ENCODE measurements around the gene NRAP. TPM values are rescaled to one million over a fixed set of nuclear protein-coding genes. Genes with fewer than 3 reads are reported as not detected.

Gene NRAP
- total RNA-seq, 4 donors from 2014 or later = 811 to 2,339 (median 1,413) TPM

DNA sequence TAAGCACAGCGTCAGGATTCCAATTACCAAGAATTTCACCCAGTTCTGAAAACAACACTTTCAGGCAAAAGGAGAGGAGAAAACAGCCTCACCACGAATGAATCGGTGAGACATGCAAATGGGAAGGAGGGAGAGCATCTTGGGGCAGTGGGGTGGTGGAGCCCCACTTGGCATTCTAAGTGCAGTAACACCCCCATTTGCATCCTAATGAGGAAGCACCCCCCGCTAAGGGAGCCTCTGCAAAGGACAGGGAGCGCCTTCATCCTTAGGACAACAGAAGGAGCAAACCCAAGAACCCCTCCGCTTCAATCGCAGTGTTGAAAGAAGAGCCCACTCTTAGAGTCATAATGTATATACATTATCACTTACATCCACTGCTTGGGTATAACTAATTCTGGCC is 46.8 kb downstream of the NRAP start:
- Histone ChIP-seq H3K27ac (peak overlapping the region; percentile 88 to 96 (median 90)), H3K4me3 (no peak overlapping the region), H3K9me3 (no peaks in the 10 kb centered on the region), H3K27me3 (no peaks in the 10 kb centered on the region), H3K4me1 (peaks cover 76 to 84% of the 10 kb centered on the region in 2 donors), H3K36me3 (peaks cover 0 to 66% of the 10 kb centered on the region in 2 donors)
- in situ Hi-C loops (cut with MboI; ENCODE audit: low sequenced_read_pairs in 4 of 4) (no loop called here), intact Hi-C loops (cut with DNase I; ENCODE audit: low total_unique reads) (no loop called here)
- ATAC-seq (no peak), DNase-seq (no peak)
- TF ChIP-seq, protein P1, sequence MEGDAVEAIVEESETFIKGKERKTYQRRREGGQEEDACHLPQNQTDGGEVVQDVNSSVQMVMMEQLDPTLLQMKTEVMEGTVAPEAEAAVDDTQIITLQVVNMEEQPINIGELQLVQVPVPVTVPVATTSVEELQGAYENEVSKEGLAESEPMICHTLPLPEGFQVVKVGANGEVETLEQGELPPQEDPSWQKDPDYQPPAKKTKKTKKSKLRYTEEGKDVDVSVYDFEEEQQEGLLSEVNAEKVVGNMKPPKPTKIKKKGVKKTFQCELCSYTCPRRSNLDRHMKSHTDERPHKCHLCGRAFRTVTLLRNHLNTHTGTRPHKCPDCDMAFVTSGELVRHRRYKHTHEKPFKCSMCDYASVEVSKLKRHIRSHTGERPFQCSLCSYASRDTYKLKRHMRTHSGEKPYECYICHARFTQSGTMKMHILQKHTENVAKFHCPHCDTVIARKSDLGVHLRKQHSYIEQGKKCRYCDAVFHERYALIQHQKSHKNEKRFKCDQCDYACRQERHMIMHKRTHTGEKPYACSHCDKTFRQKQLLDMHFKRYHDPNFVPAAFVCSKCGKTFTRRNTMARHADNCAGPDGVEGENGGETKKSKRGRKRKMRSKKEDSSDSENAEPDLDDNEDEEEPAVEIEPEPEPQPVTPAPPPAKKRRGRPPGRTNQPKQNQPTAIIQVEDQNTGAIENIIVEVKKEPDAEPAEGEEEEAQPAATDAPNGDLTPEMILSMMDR (IDR thresholded peaks at IDR 0.05 in 4 of 5, conservative IDR thresholded peaks at IDR 0.05 in 1 of 5) = no peak
- TF ChIP-seq POLR2A (IDR thresholded peaks at IDR 0.05) = no peak

DNA sequence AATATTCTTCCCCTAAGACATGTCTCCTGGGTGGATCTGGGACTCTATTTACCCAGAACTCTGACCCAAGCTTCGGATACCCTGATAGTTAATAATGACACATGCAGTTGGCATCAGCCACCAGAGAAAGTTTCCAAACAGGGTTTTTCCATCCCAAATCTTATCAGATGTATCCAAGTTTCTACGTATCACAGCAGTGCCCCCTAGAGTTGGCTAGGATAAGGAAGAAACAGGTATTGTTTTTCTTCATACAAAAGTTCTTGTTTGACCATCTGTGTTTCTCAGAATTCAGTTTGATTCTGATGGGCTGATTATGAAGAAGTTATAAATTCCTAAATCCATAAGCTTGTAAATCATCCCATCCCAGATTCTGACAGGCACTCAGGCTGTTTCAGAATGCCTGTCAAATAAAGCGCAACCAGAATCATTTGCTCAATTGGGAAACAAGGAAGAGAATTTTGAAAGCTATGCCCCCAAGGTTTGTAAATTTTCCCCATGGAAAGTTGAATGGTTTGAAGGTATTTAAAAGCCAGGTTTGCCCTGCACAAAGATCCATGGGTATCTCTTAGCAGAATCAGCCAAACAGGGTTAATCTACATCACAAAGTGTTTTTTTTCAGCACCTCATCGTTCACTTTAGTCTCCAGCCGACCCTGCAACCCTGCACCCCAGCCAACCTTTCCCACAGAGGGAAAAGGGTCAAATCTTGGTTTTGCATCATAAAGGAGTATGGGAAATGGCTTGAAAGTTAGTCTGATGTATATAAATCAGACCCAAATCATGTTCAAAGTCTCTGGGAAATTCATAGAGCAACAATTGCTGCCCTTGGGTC is 47.4 kb downstream of the NRAP start:
- TF ChIP-seq, protein P1 (IDR thresholded peaks at IDR 0.05 in 4 of 5, conservative IDR thresholded peaks at IDR 0.05 in 1 of 5) = peak in 3 of 5 experiments; percentile 29 to 53 (median 32)
- TF ChIP-seq POLR2A (IDR thresholded peaks at IDR 0.05) = no peak
- intact Hi-C loops (cut with DNase I; ENCODE audit: low total_unique reads) (no loop called here), in situ Hi-C loops (cut with MboI; ENCODE audit: low sequenced_read_pairs in 4 of 4) (no loop called here)
- Histone ChIP-seq H3K4me1 (peaks cover 78 to 88% of the 10 kb centered on the region in 2 donors), H3K36me3 (peaks cover 0 to 63% of the 10 kb centered on the region in 2 donors), H3K27ac (peak overlapping the region; percentile 88 to 96 (median 90)), H3K9me3 (no peaks in the 10 kb centered on the region), H3K27me3 (no peaks in the 10 kb centered on the region), H3K4me3 (no peak overlapping the region)
- DNase-seq (no peak), ATAC-seq (no peak)

DNA sequence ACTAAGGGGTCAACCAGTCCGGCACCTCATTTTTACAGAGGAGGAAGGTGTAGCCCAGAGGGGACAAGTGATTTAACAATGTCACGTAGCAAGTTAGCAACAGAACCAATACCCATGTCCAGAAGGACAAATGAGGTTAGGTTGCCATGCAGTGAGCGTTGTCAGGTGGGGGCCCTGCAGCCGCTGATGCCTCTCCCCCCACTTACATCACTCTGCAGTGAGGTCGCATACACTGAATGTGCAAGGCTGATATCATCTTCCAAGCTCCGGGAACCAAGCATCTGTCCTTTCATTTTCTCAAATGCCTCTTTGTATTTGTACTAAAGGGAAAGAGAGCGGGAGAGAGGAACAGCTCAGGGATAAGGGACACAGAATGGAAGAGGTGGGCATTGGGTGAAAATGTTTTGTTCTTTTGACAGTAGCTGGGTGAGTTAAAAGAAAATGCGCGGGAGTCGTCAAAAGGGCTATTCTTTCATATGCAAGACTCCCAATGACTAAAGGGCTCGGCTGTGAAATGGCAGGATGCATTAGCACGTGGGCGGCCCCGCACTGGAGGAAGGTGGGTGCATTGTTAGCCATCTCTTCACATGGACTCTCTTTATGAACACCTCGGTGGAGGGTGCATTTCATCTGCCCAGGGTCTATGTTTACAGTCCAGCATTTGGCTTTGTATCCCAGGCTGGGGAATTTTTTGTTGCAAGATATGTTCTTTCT is 49.7 kb downstream of the NRAP start:
- no peak overlapping the region for H3K4me3 ChIP-seq
- H3K27ac ChIP-seq = peak overlapping the region; percentile 88 to 96 (median 90)
- DNase-seq (no peak), ATAC-seq (no peak)
- no peaks in the 10 kb centered on the region for H3K9me3 ChIP-seq
- H3K27me3 ChIP-seq = no peaks in the 10 kb centered on the region
- H3K4me1 ChIP-seq = peaks cover 79 to 86% of the 10 kb centered on the region in 2 donors
- in situ Hi-C loops (cut with MboI; ENCODE audit: low sequenced_read_pairs in 4 of 4) = no loop called here
- H3K36me3 ChIP-seq = peaks cover 0 to 55% of the 10 kb centered on the region in 2 donors
- TF ChIP-seq, protein P1 (IDR thresholded peaks at IDR 0.05 in 4 of 5, conservative IDR thresholded peaks at IDR 0.05 in 1 of 5) = no peak
- no peak for TF ChIP-seq POLR2A (IDR thresholded peaks at IDR 0.05)
- intact Hi-C loops (cut with DNase I; ENCODE audit: low total_unique reads) = no loop called here

DNA sequence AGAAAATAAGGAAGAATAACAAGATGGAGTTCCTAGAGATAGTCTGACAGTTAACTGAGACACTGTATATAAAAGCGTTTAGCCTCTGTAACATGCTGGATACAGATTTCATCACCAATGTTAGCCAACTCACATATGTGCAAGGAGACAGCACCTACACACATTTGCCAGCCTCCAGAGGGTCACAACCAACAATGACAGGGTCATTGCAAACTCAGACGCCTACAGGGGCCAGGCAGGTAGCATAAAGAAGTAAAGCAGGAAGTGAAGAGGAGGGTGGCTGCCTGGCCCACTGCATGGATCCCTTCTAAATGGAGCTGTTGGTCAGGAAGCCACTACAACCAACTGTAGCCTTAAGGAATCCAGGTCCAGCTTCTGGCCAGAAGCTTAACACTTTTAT is 50.4 kb downstream of the NRAP start:
- Histone ChIP-seq H3K4me3 (no peak overlapping the region), H3K27me3 (no peaks in the 10 kb centered on the region), H3K4me1 (peaks cover 75 to 83% of the 10 kb centered on the region in 2 donors), H3K27ac (peak overlapping the region; percentile 88 to 96 (median 90)), H3K36me3 (peaks cover 0 to 61% of the 10 kb centered on the region in 2 donors), H3K9me3 (no peaks in the 10 kb centered on the region)
- in situ Hi-C loops (cut with MboI; ENCODE audit: low sequenced_read_pairs in 4 of 4) (no loop called here), intact Hi-C loops (cut with DNase I; ENCODE audit: low total_unique reads) (no loop called here)
- DNase-seq = no peak
- TF ChIP-seq POLR2A (IDR thresholded peaks at IDR 0.05) = no peak
- TF ChIP-seq, protein P1 (IDR thresholded peaks at IDR 0.05 in 4 of 5, conservative IDR thresholded peaks at IDR 0.05 in 1 of 5) = no peak
- no peak for ATAC-seq
